KMS-11 (cell line): ENCODE results near the gene KMT2A.

Source experiments
- H2AFZ ChIP-seq: fragments of 200-600 bp; sonication (generic); 2 replicates; pipeline ENCODE4 v1.6.1; 2016; ENCODE audit warnings: antibody characterized with exemption, mixed run types, low read depth
- H3K27ac ChIP-seq: fragments of 200-600 bp; sonication (generic); 2 replicates; pipeline ENCODE4 v1.6.1; 2016; ENCODE audit warnings: mild to moderate bottlenecking, mixed run types
- H3K27me3 ChIP-seq: fragments of 200-600 bp; sonication (generic); 2 replicates; pipeline ENCODE4 v1.6.1; 2017; ENCODE audit warnings: mild to moderate bottlenecking, low read depth, mixed run types, moderate library complexity; ENCODE audit not compliant: insufficient read depth
- H3K36me3 ChIP-seq: fragments of 200-600 bp; sonication (generic); 2 replicates; pipeline ENCODE4 v1.6.1; 2017; ENCODE audit warnings: mild to moderate bottlenecking, mixed run types; ENCODE audit not compliant: insufficient read depth
- H3K4me1 ChIP-seq: fragments of 200-600 bp; sonication (generic); 2 replicates; pipeline ENCODE4 v1.6.1; 2016; ENCODE audit warnings: mild to moderate bottlenecking, low read depth, mixed run types; ENCODE audit not compliant: poor library complexity, severe bottlenecking
- H3K4me2 ChIP-seq: fragments of 200-600 bp; sonication (generic); 2 replicates; pipeline ENCODE4 v1.7.0; 2016; ENCODE audit warnings: mild to moderate bottlenecking, mixed run types
- H3K4me3 ChIP-seq: fragments of 200-600 bp; sonication (generic); IDR thresholded peaks from 2 replicates; pipeline ENCODE4 v1.6.1; 2017; ENCODE audit warnings: low read depth, low read length, mixed read lengths; ENCODE audit not compliant: insufficient read depth
- H3K79me2 ChIP-seq: fragments of 200-600 bp; sonication (generic); 2 replicates; pipeline ENCODE4 v1.6.1; 2016; ENCODE audit warnings: low read depth, mixed run types; ENCODE audit not compliant: insufficient read depth
- H3K9ac ChIP-seq: fragments of 200-600 bp; sonication (generic); 2 replicates; pipeline ENCODE4 v1.6.1; 2016; ENCODE audit warnings: mild to moderate bottlenecking, mixed run types
- H4K20me1 ChIP-seq: fragments of 200-600 bp; sonication (generic); 2 replicates; pipeline ENCODE4 v1.6.1; 2016; ENCODE audit warnings: mild to moderate bottlenecking, mixed run types; ENCODE audit not compliant: insufficient read depth
- CTCF ChIP-seq: fragments of 200-600 bp; sonication (generic); conservative IDR thresholded peaks from 2 replicates; pipeline ENCODE4 v1.6.1; 2017; ENCODE audit warnings: low read depth, mild to moderate bottlenecking, antibody characterized with exemption, low read length, moderate library complexity, mixed read lengths

Gene KMT2A

GRCh38 chr11:118532852-118533768, 96.8 kb downstream of the KMT2A start:
- H3K4me2 ChIP-seq, result no peak overlapping the region
- H3K79me2 ChIP-seq, result no peaks in the 10 kb centered on the region
- no peaks in the 10 kb centered on the region for H3K27me3 ChIP-seq
- H3K4me1 ChIP-seq, result peaks cover 14% of the 10 kb centered on the region
- TF ChIP-seq CTCF, result no peak
- no peaks in the 10 kb centered on the region for H3K36me3 ChIP-seq
- no peak overlapping the region for H3K9ac ChIP-seq
- H3K4me3 ChIP-seq, result no peak overlapping the region
- no peaks in the 10 kb centered on the region for H4K20me1 ChIP-seq
- H3K27ac ChIP-seq, result no peak overlapping the region
- H2AFZ ChIP-seq, result no peak overlapping the region

- Histone ChIP-seq H3K79me2 (no peaks in the 10 kb centered on the region), H3K36me3 (no peaks in the 10 kb centered on the region), H3K27ac (no peak overlapping the region), H4K20me1 (no peaks in the 10 kb centered on the region), H3K4me2 (no peak overlapping the region), H3K9ac (no peak overlapping the region), H3K4me3 (no peak overlapping the region), H2AFZ (no peak overlapping the region), H3K27me3 (no peaks in the 10 kb centered on the region), H3K4me1 (peaks cover 12% of the 10 kb centered on the region)
- TF ChIP-seq CTCF, result no peak
Measured at GRCh38 chr11:118533769-118534729, 97.8 kb downstream of the KMT2A start.

GRCh38 chr11:118535261-118535660, 99.0 kb downstream of the KMT2A start:
- Histone ChIP-seq H3K79me2 (no peaks in the 10 kb centered on the region), H3K9ac (no peak overlapping the region)

More at GRCh38 chr11:118535261-118535660, 99.0 kb downstream of the KMT2A start:
- H3K4me2 ChIP-seq, result no peak overlapping the region
- H3K27me3 ChIP-seq, result no peaks in the 10 kb centered on the region
- no peaks in the 10 kb centered on the region for H3K36me3 ChIP-seq
- no peaks in the 10 kb centered on the region for H4K20me1 ChIP-seq
- TF ChIP-seq CTCF, result no peak
- no peak overlapping the region for H2AFZ ChIP-seq
- H3K4me3 ChIP-seq, result no peak overlapping the region
- H3K4me1 ChIP-seq, result no peaks in the 10 kb centered on the region
- H3K27ac ChIP-seq, result no peak overlapping the region
